ENCODE results near the gene CAMK4.

DNA sequence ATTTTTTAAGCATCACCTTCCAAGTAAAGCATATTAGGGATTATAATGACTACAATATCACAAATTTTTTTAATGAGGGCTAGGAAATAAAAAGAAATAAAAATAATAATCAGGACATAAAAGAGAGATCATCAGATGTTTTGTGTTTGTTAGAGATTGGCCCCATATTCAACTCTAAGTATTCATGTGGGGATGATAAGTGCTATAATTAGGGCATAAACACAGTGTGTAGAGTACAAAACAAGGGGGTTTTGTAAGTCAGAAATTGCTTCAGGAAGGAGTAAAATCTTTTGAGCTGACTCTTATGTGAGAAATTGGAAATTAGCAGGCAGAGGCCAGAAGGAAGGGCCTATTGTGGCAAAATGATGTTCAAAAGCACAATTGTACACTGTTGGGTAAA lies 160.9 kb downstream of the CAMK4 start:
- TF ChIP-seq, protein P1, sequence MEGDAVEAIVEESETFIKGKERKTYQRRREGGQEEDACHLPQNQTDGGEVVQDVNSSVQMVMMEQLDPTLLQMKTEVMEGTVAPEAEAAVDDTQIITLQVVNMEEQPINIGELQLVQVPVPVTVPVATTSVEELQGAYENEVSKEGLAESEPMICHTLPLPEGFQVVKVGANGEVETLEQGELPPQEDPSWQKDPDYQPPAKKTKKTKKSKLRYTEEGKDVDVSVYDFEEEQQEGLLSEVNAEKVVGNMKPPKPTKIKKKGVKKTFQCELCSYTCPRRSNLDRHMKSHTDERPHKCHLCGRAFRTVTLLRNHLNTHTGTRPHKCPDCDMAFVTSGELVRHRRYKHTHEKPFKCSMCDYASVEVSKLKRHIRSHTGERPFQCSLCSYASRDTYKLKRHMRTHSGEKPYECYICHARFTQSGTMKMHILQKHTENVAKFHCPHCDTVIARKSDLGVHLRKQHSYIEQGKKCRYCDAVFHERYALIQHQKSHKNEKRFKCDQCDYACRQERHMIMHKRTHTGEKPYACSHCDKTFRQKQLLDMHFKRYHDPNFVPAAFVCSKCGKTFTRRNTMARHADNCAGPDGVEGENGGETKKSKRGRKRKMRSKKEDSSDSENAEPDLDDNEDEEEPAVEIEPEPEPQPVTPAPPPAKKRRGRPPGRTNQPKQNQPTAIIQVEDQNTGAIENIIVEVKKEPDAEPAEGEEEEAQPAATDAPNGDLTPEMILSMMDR (IDR thresholded peaks at IDR 0.05): no peak
- no peak for TF ChIP-seq POLR2A (IDR thresholded peaks at IDR 0.05)
- TF ChIP-seq EP300 (IDR thresholded peaks at IDR 0.05): no peak
